Measurements from ENCODE around the gene HOXA4. TPM values are rescaled to one million over a fixed set of nuclear protein-coding genes. Genes with fewer than 3 reads are reported as not detected.

The HOXA4 gene
- total RNA-seq, 2 donors from 2014 or later, result 0.78 to 1.6 TPM

- H3K4me3 ChIP-seq, result no peak overlapping the region
- no peak overlapping the region for H3K27ac ChIP-seq
- H3K27me3 ChIP-seq, result peaks cover 5 to 88% of the 10 kb centered on the region in 2 donors
- intact Hi-C loops (cut with DNase I), result no loop called here
- TF ChIP-seq POLR2A (IDR thresholded peaks at IDR 0.05) (no peak), CTCF (IDR thresholded peaks at IDR 0.05) (no peak)
- H3K4me1 ChIP-seq, result peaks cover 30% of the 10 kb centered on the region
- ATAC-seq, result no peak
- 10% methylated on average over 6 to 10 of the region's 10 CpGs for WGBS, 2 donors
- no peaks in the 10 kb centered on the region for H3K9me3 ChIP-seq
- H3K36me3 ChIP-seq (replicated peaks in 1 of 2; ENCODE audit: insufficient read depth in 1 of 2, low read depth in 2 of 2), result no peaks in the 10 kb centered on the region
- DNase-seq, result peak in 2 of 4 donors; percentile 4 to 5
These were observed 41.8 kb upstream of the HOXA4 start for GRCh38 chr7:27172315-27172774.

GRCh38 chr7:27171637-27172314 is 41.2 kb upstream of the HOXA4 start:
- H3K4me3 ChIP-seq, result no peak overlapping the region
- intact Hi-C loops (cut with DNase I), result no loop called here
- H3K27ac ChIP-seq, result no peak overlapping the region
- DNase-seq, result peak in 2 of 4 donors; percentile 10 to 14
- TF ChIP-seq POLR2A (IDR thresholded peaks at IDR 0.05), result no peak
- TF ChIP-seq CTCF (IDR thresholded peaks at IDR 0.05), result no peak
- H3K9me3 ChIP-seq, result no peaks in the 10 kb centered on the region
- 9 to 11% methylated on average over 30 of the region's 30 CpGs for WGBS, 2 donors
- no peaks in the 10 kb centered on the region for H3K36me3 ChIP-seq (replicated peaks in 1 of 2; ENCODE audit: insufficient read depth in 1 of 2, low read depth in 2 of 2)
- ATAC-seq, result no peak
- H3K27me3 ChIP-seq, result peaks cover 5 to 92% of the 10 kb centered on the region in 2 donors
- H3K4me1 ChIP-seq, result peaks cover 30% of the 10 kb centered on the region

GRCh38 chr7:27171325-27171636 is 40.7 kb upstream of the HOXA4 start:
- DNase-seq (peak in 1 of 4 donors; percentile 8), ATAC-seq (no peak)
- H3K27me3 ChIP-seq, result peaks cover 5 to 92% of the 10 kb centered on the region in 2 donors
- 10 to 11% methylated on average over 8 of the region's 8 CpGs for WGBS, 2 donors
- no peak overlapping the region for H3K4me3 ChIP-seq
- H3K4me1 ChIP-seq, result peaks cover 30% of the 10 kb centered on the region
- TF ChIP-seq CTCF (IDR thresholded peaks at IDR 0.05) (no peak), POLR2A (IDR thresholded peaks at IDR 0.05) (no peak)
- H3K9me3 ChIP-seq, result no peaks in the 10 kb centered on the region
- intact Hi-C loops (cut with DNase I), result no loop called here
- H3K27ac ChIP-seq, result no peak overlapping the region
- no peaks in the 10 kb centered on the region for H3K36me3 ChIP-seq (replicated peaks in 1 of 2; ENCODE audit: insufficient read depth in 1 of 2, low read depth in 2 of 2)

- TF ChIP-seq CTCF (IDR thresholded peaks at IDR 0.05), result no peak
- TF ChIP-seq POLR2A (IDR thresholded peaks at IDR 0.05), result no peak
- intact Hi-C loops (cut with DNase I), result no loop called here
- no peaks in the 10 kb centered on the region for H3K9me3 ChIP-seq
- DNase-seq, result no peak
- no peak overlapping the region for H3K27ac ChIP-seq
- no peak for ATAC-seq
- peaks cover 30% of the 10 kb centered on the region for H3K4me1 ChIP-seq
- H3K27me3 ChIP-seq, result peaks cover 5 to 92% of the 10 kb centered on the region in 2 donors
- no peak overlapping the region for H3K4me3 ChIP-seq
- 13 to 19% methylated on average over 11 of the region's 11 CpGs for WGBS, 2 donors
- no peaks in the 10 kb centered on the region for H3K36me3 ChIP-seq (replicated peaks in 1 of 2; ENCODE audit: insufficient read depth in 1 of 2, low read depth in 2 of 2)
These were observed 40.1 kb upstream of the HOXA4 start for GRCh38 chr7:27170426-27171324.

Data from body of pancreas (tissue), 4 donors.